GM20000 (cell line): ENCODE data around the gene METTL4.

Source experiments
- DNase-seq: peaks from one replicate; pipeline ENCODE4 v3.0.0; 2012; ENCODE audit warnings: low spot score
- CTCF ChIP-seq: IDR thresholded peaks from 2 replicates; pipeline ENCODE4 v1.5.1; 2012; ENCODE audit warnings: mild to moderate bottlenecking, control low read depth; ENCODE audit errors: extremely low read depth, missing control alignments

Gene METTL4

GRCh38 chr18:2545155-2545554 lies 26.1 kb downstream of the METTL4 start:
- DNase-seq, result no peak
- no peak for TF ChIP-seq CTCF

DNA sequence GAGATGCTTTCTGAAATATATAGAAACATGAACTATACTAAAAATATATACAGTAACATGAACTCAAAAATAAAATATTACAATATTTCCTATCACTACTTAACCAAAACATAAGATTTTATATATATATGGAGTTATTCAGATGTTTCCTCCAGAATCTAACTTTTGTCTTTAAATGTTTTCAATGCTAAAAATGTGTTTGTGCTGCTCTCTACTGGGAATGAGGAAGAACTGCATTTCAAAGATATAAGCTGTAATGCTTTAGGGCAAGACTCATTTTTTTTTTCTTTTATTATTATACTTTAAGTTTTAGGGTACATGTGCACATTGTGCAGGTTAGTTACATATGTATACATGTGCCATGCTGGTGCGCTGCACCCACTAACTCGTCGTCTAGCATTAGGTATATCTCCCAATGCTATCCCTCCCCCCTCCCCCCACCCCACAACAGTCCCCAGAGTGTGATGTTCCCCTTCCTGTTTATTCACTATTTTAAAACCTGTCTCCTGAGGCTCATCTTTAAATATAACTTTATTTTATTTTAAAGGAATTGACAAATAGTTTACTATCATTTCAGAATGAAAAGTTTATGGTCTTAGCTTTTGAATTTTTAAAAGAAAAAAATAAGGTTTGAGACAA lies 29.3 kb downstream of the METTL4 start:
- TF ChIP-seq CTCF, result peak; percentile 64
- DNase-seq, result peak; percentile 33

GRCh38 chr18:2540575-2540974 lies 30.7 kb downstream of the METTL4 start:
- no peak for DNase-seq

DNA sequence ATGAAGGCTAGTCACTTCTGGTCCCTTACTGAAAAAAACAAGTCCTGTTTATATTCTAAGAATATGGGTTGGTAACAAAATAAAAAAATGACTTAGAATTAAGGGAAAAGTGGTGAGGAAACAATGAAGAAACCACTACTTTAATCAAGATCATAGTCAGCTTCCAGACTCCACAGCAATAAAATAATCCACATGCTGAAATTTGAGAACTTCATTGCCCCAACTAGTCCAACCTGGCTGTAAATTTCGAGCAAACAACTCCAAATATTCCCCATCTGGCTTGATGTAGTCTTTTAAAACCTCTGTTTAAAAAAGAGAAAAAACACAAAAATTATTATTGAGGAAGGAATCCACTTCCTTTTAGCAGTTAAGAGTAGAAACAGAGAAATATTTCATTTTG lies 32.5 kb downstream of the METTL4 start:
- no peak for TF ChIP-seq CTCF
- DNase-seq, result no peak

More at GRCh38 chr18:2540575-2540974, 30.7 kb downstream of the METTL4 start:
- TF ChIP-seq CTCF, result no peak

- TF ChIP-seq CTCF, result no peak
- DNase-seq, result no peak
Measured at GRCh38 chr18:2538236-2538635, 33.1 kb downstream of the METTL4 start.

DNA sequence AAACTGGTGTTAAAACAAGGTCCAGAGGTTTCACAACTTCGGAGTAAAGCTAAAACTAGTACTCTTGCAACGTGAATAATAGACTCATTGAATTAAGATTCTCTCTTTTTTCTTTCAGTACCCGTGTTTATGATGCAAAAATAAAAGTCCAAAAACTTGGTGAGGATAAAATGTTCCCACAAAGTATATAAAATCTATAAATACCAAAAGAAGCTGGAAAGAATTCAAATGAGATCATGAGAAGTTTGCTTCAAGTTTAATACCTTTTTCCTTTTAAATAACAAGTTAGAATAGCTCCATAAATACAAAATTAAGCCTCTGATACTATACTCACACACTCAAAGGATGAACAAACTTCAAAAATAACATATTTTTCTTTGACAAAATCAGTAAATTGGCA lies 34.0 kb downstream of the METTL4 start:
- DNase-seq, result no peak
- no peak for TF ChIP-seq CTCF

GRCh38 chr18:2536493-2536892 lies 34.8 kb downstream of the METTL4 start:
- DNase-seq, result no peak
- TF ChIP-seq CTCF, result no peak
